Left lung (tissue), 10 donors: ENCODE data around the gene NR2F1-AS1. TPM values are rescaled to one million over a fixed set of nuclear protein-coding genes. Genes with fewer than 3 reads are reported as not detected.
"Not testable (repeated sequence)": the region's sequence is repeated elsewhere in the genome, so short reads cannot be mapped to it uniquely, and the experiment has no call there.

Source experiments
- ATAC-seq: fragments of 200-7000 bp; cut with Tn5 transposase; one replicate; pipeline ENCODE4 v1.9.1; 2020; ENCODE audit warnings: moderate library complexity
- DNase-seq, 4 donors: peaks; one replicate each; pipeline ENCODE4 v3.0.0-alpha.2; 2013 to 2020
- H3K27ac ChIP-seq, 2 donors: fragments of 200-600 bp; sonication (generic) in 1 of 2; one replicate each; pipeline versions ENCODE4 v1.5.0 to v1.8.0; 2020 to 2021
- H3K27me3 ChIP-seq, 2 donors: fragments of 200-600 bp; sonication (generic) in 1 of 2; one replicate each; pipeline versions ENCODE4 v1.5.0 to v1.8.0; 2020 to 2021
- H3K36me3 ChIP-seq, 2 donors: fragments of 200-600 bp; sonication (generic) in 1 of 2; one replicate each; pipeline versions ENCODE4 v1.5.0 to v1.8.0; 2020 to 2021
- H3K4me1 ChIP-seq, 2 donors: fragments of 200-600 bp; one replicate each; pipeline ENCODE4 v1.8.0; 2021
- H3K4me3 ChIP-seq, 2 donors: fragments of 200-600 bp; sonication (generic) in 1 of 2; one replicate each; pipeline versions ENCODE4 v1.5.0 to v1.8.0; 2020 to 2021; ENCODE audit warnings: mild to moderate bottlenecking in 1 of 2
- H3K9me3 ChIP-seq, 2 donors: fragments of 200-600 bp; sonication (generic) in 1 of 2; one replicate each; pipeline versions ENCODE4 v1.5.0 to v1.8.0; 2020 to 2021
- CTCF ChIP-seq, 2 donors: fragments of 200-600 bp; sonication (generic) in 1 of 2; IDR thresholded peaks; one replicate each; pipeline versions ENCODE4 v1.5.0 to v1.8.0; 2021; ENCODE audit warnings: antibody characterized with exemption in 2 of 2
- intact Hi-C, 2 donors: fragments of 100-400 bp; cut with DNase I; formaldehyde crosslinking; loops; one replicate each; pipeline versions ENCODE4 v1.11.2 to v1.14.2; 2022
- polyA plus RNA-seq, 6 donors: library from polyadenylated mRNA; unstranded; fragments of 120-200 nt; gene quantifications; one replicate each; pipeline ENCODE4 v1.2.1, GENCODE V29; 2013; ENCODE audit not compliant: insufficient read length in 6 of 6
- total RNA-seq, 2 donors: library from RNA; stranded (reverse); fragmentation: NEBNext Ultra II Directional; extraction: Animal tissue kit (Norgen Biotek cat#: 25700); gene quantifications; one replicate each; pipeline ENCODE4 v1.2.1, GENCODE V29; 2021
- donor health status: DM: no; HTN: yes; CAD: no.
- donor health status: DM: no; HTN: no; CAD: no.

The NR2F1-AS1 gene
- total and polyA plus RNA-seq, 8 donors = 10.5 to 66.3 (median 48.3) TPM

GRCh38 chr5:93401634-93402213 lies 179.3 kb downstream of the NR2F1-AS1 start:
- intact Hi-C loops = no loop called here
- no peak overlapping the region for H3K4me3 ChIP-seq
- TF ChIP-seq CTCF (IDR thresholded peaks at IDR 0.05) = no peak
- ATAC-seq (no peak), DNase-seq (no peak)
- H3K4me1 ChIP-seq = no peaks in the 10 kb centered on the region
- no peaks in the 10 kb centered on the region for H3K36me3 ChIP-seq
- no peak overlapping the region for H3K27ac ChIP-seq
- H3K27me3 ChIP-seq = no peaks in the 10 kb centered on the region
- peaks cover 0 to 1% of the 10 kb centered on the region in 2 donors for H3K9me3 ChIP-seq

GRCh38 chr5:93399675-93400074 lies 181.3 kb downstream of the NR2F1-AS1 start:
- intact Hi-C loops = no loop called here
- TF ChIP-seq CTCF (IDR thresholded peaks at IDR 0.05) = no peak
- H3K4me1 ChIP-seq = no peaks in the 10 kb centered on the region
- H3K36me3 ChIP-seq = no peaks in the 10 kb centered on the region
- ATAC-seq = no peak
- no peak overlapping the region for H3K27ac ChIP-seq
- DNase-seq = no peak
- peaks cover 0 to 6% of the 10 kb centered on the region in 2 donors for H3K9me3 ChIP-seq
- no peaks in the 10 kb centered on the region for H3K27me3 ChIP-seq
- no peak overlapping the region for H3K4me3 ChIP-seq

DNA sequence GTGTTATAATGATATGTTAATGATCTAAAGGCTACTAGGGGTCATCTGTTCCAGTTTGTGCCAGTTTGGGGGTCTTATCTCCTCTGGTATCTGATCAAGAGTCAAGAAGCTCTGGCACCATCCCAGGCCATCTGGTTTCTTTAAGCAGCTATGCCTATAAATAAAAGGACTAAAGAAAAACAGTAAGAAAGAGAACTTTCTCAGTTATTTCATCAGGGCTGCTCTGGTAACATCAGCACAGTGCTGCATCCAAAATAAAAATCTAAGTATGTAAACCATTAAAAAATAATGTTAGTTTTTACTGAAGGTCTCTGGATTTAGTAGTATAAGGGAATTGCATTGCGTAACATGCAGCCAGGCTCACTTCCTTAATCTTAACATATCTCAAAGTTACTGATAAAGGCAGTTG lies 185.0 kb downstream of the NR2F1-AS1 start:
- Histone ChIP-seq H3K9me3 (peaks cover 0 to 6% of the 10 kb centered on the region in 2 donors), H3K27me3 (no peaks in the 10 kb centered on the region), H3K4me1 (no peaks in the 10 kb centered on the region), H3K36me3 (no peaks in the 10 kb centered on the region), H3K27ac (no peak overlapping the region), H3K4me3 (no peak overlapping the region)
- intact Hi-C loops = no loop called here
- ATAC-seq = no peak
- DNase-seq = peak in 2 of 4 donors; percentile 70 to 77
- no peak for TF ChIP-seq CTCF (IDR thresholded peaks at IDR 0.05)

DNA sequence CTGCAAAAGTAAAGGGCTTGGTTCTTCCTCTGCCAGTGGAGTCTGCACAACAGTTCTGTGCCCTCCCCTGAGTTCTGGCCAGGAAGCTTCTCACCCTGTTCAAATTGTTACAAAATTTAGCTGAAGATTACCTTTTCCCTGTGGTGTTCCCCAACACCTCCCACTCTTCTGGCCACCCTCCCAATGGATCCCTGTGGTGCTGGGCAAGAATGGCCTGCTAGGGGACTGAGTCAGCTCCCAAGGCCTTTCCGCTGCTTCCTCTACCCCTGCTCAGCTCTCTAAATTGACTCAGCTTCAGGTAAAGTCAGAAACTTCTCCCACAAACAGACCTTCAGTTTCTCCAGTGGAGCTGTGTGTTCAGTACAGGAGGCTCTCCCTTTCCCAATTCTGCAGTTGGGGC lies 186.0 kb downstream of the NR2F1-AS1 start:
- no peaks in the 10 kb centered on the region for H3K4me1 ChIP-seq
- H3K27me3 ChIP-seq = no peaks in the 10 kb centered on the region
- ATAC-seq (no peak), DNase-seq (no peak)
- intact Hi-C loops = no loop called here
- no peak overlapping the region for H3K4me3 ChIP-seq
- no peaks in the 10 kb centered on the region for H3K36me3 ChIP-seq
- H3K9me3 ChIP-seq = peaks cover 0 to 9% of the 10 kb centered on the region in 2 donors
- H3K27ac ChIP-seq = no peak overlapping the region
- no peak for TF ChIP-seq CTCF (IDR thresholded peaks at IDR 0.05)

- intact Hi-C loops = no loop called here
- Histone ChIP-seq H3K4me3 (no peak overlapping the region), H3K4me1 (no peaks in the 10 kb centered on the region), H3K27ac (no peak overlapping the region), H3K27me3 (no peaks in the 10 kb centered on the region), H3K36me3 (no peaks in the 10 kb centered on the region), H3K9me3 (peaks cover 0 to 9% of the 10 kb centered on the region in 2 donors)
- no peak for DNase-seq
- no peak for ATAC-seq
- no peak for TF ChIP-seq CTCF (IDR thresholded peaks at IDR 0.05)
These were observed 186.7 kb downstream of the NR2F1-AS1 start for GRCh38 chr5:93394301-93394700.

DNA sequence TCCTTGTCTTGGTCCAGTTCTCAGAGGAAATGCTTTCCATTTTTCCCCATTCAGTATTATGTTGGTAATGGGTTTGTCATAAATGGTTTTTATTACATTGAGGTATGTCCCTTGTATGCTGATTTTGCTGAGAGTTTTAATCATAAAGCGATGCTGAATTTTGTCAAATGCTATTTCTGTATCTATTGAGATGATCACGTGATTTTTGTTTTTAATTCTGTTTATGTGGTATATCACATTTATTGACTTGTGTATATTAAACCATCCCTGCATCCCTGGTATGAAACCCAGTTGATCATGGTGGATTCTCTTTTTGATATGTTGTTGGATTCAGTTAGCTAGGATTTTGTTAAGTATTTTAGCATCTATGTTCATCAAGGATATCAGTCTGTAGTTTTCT lies 189.8 kb downstream of the NR2F1-AS1 start:
- H3K4me1 ChIP-seq, H3K36me3 ChIP-seq, H3K27ac ChIP-seq, intact Hi-C loops, DNase-seq, ATAC-seq, H3K27me3 ChIP-seq, H3K4me3 ChIP-seq, H3K9me3 ChIP-seq: not testable (repeated sequence)
